Measurements from ENCODE around the gene MPP1. TPM values are rescaled to one million over a fixed set of nuclear protein-coding genes. Genes with fewer than 3 reads are reported as not detected.

Gene MPP1
- total and polyA plus RNA-seq, 11 donors = 17.7 to 73.2 (median 38.2) TPM

GRCh38 chrX:154762537-154763296 lies 42.6 kb downstream of the MPP1 start, which contains the start of gene DKC1:
TSS of gene DKC1 (plus strand) at chrX:154762864. CDS start at chrX:154762966, 102 bp downstream.
- 0 to 37% (median 19%) methylated on average over 71 to 84 of the region's 84 CpGs for WGBS, 4 donors
- Histone ChIP-seq H3K4me3 (peak within 1 kb of the TSS; percentile 35 to 92 (median 72)), H3K36me3 (peaks cover 0 to 30% (median 27%) of the 10 kb centered on the region in 9 donors), H3K9me3 (no peaks in the 10 kb centered on the region), H3K27me3 (no peaks in the 10 kb centered on the region), H3K27ac (peak within 1 kb of the TSS in 11 of 12 donors; percentile 50 to 77 (median 66)), H3K4me1 (peaks cover 0 to 15% (median 1%) of the 10 kb centered on the region in 12 donors)
- ATAC-seq (peak; percentile 98 to 99 (median 98)), DNase-seq (peak; percentile 94 to 98 (median 97))
- intact Hi-C loops (cut with DNase I) = loop anchor here in 2 of 10 donors (2.0 kb wide), 2 partner anchors 42 to 44 kb away; partner anchors contain the start of gene MPP1 (in 1 of the 2)
- peak in 1 of 2 donors; percentile 41 for TF ChIP-seq POLR2A (IDR thresholded peaks at IDR 0.05)
- TF ChIP-seq CTCF (IDR thresholded peaks at IDR 0.05) = peak in 4 of 12 donors; percentile 19 to 24 (median 22)

DNA sequence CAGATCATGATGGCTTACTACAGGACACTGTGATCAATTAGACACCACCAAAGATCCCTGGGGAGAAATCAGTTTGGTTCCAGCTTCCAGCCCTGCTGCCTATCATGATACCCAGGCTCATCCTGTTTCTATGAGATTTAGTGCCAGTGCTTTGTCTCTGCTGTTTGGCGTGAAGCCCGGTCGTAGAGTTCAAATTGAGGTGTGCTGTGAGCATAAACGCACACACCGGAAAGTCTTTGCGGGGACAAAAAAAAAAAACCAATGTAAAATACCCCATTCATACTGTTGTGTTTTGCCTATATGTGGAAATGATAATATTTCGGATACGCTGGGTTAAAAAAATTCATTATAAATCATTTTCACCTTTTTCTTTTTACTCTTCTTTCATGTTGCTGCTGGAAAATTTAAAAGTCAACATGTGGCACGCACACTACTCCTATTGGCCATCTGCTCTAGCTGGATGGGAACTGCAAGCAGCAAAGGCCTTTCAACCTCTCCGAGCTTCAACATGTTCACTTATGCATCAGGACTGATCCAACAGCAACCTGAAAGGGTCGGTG lies 43.2 kb downstream of the MPP1 start:
- intact Hi-C loops (cut with DNase I) = loop anchor here in 2 of 10 donors (2.0 kb wide), 2 partner anchors 43 to 45 kb away; partner anchors contain the start of gene MPP1 (in 1 of the 2)
- TF ChIP-seq POLR2A (IDR thresholded peaks at IDR 0.05) (no peak), CTCF (IDR thresholded peaks at IDR 0.05) (no peak)
- peaks cover 0 to 15% (median 1%) of the 10 kb centered on the region in 12 donors for H3K4me1 ChIP-seq
- DNase-seq (no peak), ATAC-seq (no peak)
- no peaks in the 10 kb centered on the region for H3K9me3 ChIP-seq
- H3K27me3 ChIP-seq = no peaks in the 10 kb centered on the region
- H3K27ac ChIP-seq = peak overlapping the region in 11 of 12 donors; percentile 47 to 77 (median 66)
- peaks cover 0 to 23% (median 21%) of the 10 kb centered on the region in 9 donors for H3K36me3 ChIP-seq
- WGBS, 4 donors = 5 to 55% (median 30%) methylated on average over 11 of the region's 11 CpGs
- H3K4me3 ChIP-seq = peak overlapping the region in 11 of 12 donors; percentile 16 to 92 (median 72)

DNA sequence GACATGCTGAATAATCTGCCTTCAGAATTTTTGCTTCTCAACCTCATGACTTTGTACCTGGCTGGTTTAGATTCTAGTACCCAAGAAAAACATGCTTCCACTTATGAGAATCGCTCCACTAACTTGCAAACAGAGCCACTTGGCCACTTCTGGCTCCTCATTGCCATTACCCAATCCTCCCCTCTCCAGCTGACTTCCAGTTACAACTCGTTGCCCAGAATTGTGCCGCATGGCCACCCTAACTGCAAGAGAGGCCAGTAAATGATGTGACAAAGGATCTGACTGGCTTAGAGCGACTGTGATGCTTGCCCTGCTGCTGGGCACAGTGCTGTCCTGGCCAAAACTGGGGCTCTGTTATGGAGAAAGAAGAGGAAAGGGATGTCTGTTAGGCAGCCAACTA lies 46.6 kb downstream of the MPP1 start:
- H3K9me3 ChIP-seq = no peaks in the 10 kb centered on the region
- ATAC-seq = no peak
- intact Hi-C loops (cut with DNase I) = no loop called here
- no peak for DNase-seq
- H3K27me3 ChIP-seq = no peaks in the 10 kb centered on the region
- 67 to 94% (median 84%) methylated on average over 4 of the region's 4 CpGs for WGBS, 4 donors
- no peaks in the 10 kb centered on the region for H3K36me3 ChIP-seq
- TF ChIP-seq CTCF (IDR thresholded peaks at IDR 0.05) (no peak), POLR2A (IDR thresholded peaks at IDR 0.05) (no peak)
- no peak overlapping the region for H3K4me3 ChIP-seq
- no peak overlapping the region for H3K27ac ChIP-seq
- H3K4me1 ChIP-seq = peaks cover 0 to 10% (median 1%) of the 10 kb centered on the region in 12 donors
